K562 (cell line): ENCODE measurements around the gene CHURC1.

Experiments used
- CTCF ChIP-seq, 3 experiments: IDR thresholded peaks in 2 of 3; conservative IDR thresholded peaks in 1 of 3; 2 replicates each; pipeline ENCODE4 v1.5.1; 2011 to 2012; ENCODE audit warnings: low read length in 3 of 3, mild to moderate bottlenecking in 3 of 3, control low read depth in 2 of 3, improper control_type of control experiment in 1 of 3, inconsistent platforms in 1 of 3, low read depth in 1 of 3, mixed read lengths in 1 of 3, moderate library complexity in 1 of 3; ENCODE audit not compliant: insufficient read depth in 2 of 3
- EGR1 ChIP-seq: fragments of 450-650 bp; conservative IDR thresholded peaks from 2 replicates; pipeline ENCODE4 v1.6.1; 2017; ENCODE audit warnings: mild to moderate bottlenecking
- EZH2 ChIP-seq: IDR thresholded peaks from 2 replicates; pipeline ENCODE4 v1.6.1; 2012; ENCODE audit warnings: low read depth, mild to moderate bottlenecking, inconsistent platforms, low read length, borderline replicate concordance
- GATA2 ChIP-seq: sonication (generic); formaldehyde crosslinking; IDR thresholded peaks from 2 replicates; pipeline ENCODE4 v1.4.0; 2020; ENCODE audit warnings: mild to moderate bottlenecking, missing genetic modification reagents
- GTF2A2 ChIP-seq: IDR thresholded peaks from 2 replicates; pipeline ENCODE4 v1.6.1; 2016; ENCODE audit warnings: mild to moderate bottlenecking, missing genetic modification characterization, missing compliant biosample characterization
- GTF2F1 ChIP-seq: IDR thresholded peaks from 2 replicates; pipeline ENCODE4 v1.6.1; 2011; ENCODE audit warnings: low read depth, low read length, improper control_type of control experiment
- HDAC6 ChIP-seq: IDR thresholded peaks from 2 replicates; pipeline ENCODE4 v1.6.1; 2012; ENCODE audit warnings: low read depth, mild to moderate bottlenecking, control low read depth, inconsistent platforms, low read length, moderate library complexity
- KDM5B ChIP-seq: fragments of 200-600 bp; sonication (generic); IDR thresholded peaks from 2 replicates; pipeline ENCODE4 v1.6.1; 2012; ENCODE audit warnings: low read depth, mild to moderate bottlenecking, moderate library complexity, low read length, control low read depth, inconsistent platforms; ENCODE audit not compliant: insufficient replicate concordance
- MAZ ChIP-seq, 2 experiments: fragments of 450-650 bp in 1 of 2; sonication (generic) in 1 of 2; formaldehyde crosslinking; IDR thresholded peaks in 1 of 2; conservative IDR thresholded peaks in 1 of 2; 2 replicates each; pipeline versions ENCODE4 v1.4.0 to v1.5.0; 2020; ENCODE audit warnings: mild to moderate bottlenecking in 1 of 2, missing genetic modification reagents in 1 of 2
- NR2C2 ChIP-seq, 2 experiments: fragments of 200-800 bp in 1 of 2; sonication (Bioruptor generic) in 1 of 2; sonication (generic) in 1 of 2; formaldehyde crosslinking in 1 of 2; IDR thresholded peaks; 2 replicates each; pipeline versions ENCODE4 v1.6.1 to v1.8.0; 2016 to 2022; ENCODE audit warnings: mild to moderate bottlenecking in 1 of 2, missing compliant biosample characterization in 1 of 2, missing genetic modification characterization in 1 of 2, missing genetic modification reagents in 1 of 2
- PTBP1 ChIP-seq: fragments of 200-400 bp; formaldehyde crosslinking; IDR thresholded peaks from 2 replicates; pipeline ENCODE4 v1.6.1; 2017; ENCODE audit warnings: low read depth, low read length
- SP1 ChIP-seq: sonication (generic); formaldehyde crosslinking; IDR thresholded peaks from 2 replicates; pipeline ENCODE4 v1.8.1; 2022; ENCODE audit warnings: mild to moderate bottlenecking, missing genetic modification reagents
- ZNF133 ChIP-seq: fragments of 250-450 bp; sonication (Bioruptor Pico); IDR thresholded peaks from 2 replicates; pipeline ENCODE4 v1.4.0; 2020; ENCODE audit warnings: mild to moderate bottlenecking

- TF ChIP-seq HDAC6 (no peak), EGR1 (no peak), EZH2 (no peak), MAZ (CRISPR knock-in tag; conservative IDR thresholded peaks at IDR 0.05 in 1 of 2, IDR thresholded peaks at IDR 0.05 in 1 of 2) (no peak), CTCF (IDR thresholded peaks at IDR 0.05 in 2 of 3, conservative IDR thresholded peaks at IDR 0.05 in 1 of 3; ENCODE audit: insufficient read depth in 2 of 3, low read depth in 1 of 3, low read length in 3 of 3) (no peak), GTF2F1 (no peak), GTF2A2 (tag) (no peak), GATA2 (no peak), KDM5B (no peak), PTBP1 (no peak), NR2C2 (CRISPR knock-in tag; IDR thresholded peaks at IDR 0.05) (no peak), NR2C2 (tag; IDR thresholded peaks at IDR 0.05) (no peak), SP1 (CRISPR knock-in tag) (no peak), ZNF133 (CRISPR knock-in tag) (no peak)
These were observed 20.2 kb downstream of the CHURC1 start for GRCh38 chr14:64934338-64934929.
